Activated T-cell treated with anti-CD3 and anti-CD28 coated beads for 48 hours (primary cell): ENCODE results near the gene ENSA.
"Not testable (repeated sequence)": the region's sequence is repeated elsewhere in the genome, so short reads cannot be mapped to it uniquely, and the experiment has no call there.

Experiments
- DNase-seq: peaks from one replicate; pipeline ENCODE4 v3.0.0-alpha.2; 2020; ENCODE audit warnings: low read depth

Gene ENSA

GRCh38 chr1:150580966-150581365 lies 48.4 kb downstream of the ENSA start:
- not testable (repeated sequence) for DNase-seq

GRCh38 chr1:150579945-150580642 lies 49.3 kb downstream of the ENSA start:
- no peak for DNase-seq

- peak; percentile 87 for DNase-seq
These were observed 50.1 kb downstream of the ENSA start, which contains the start of gene MCL1 for GRCh38 chr1:150579110-150579944. TSS of gene MCL1 (minus strand) at chr1:150579610. CDS start at chr1:150579530, 80 bp downstream.

- peak; percentile 43 for DNase-seq
These were observed 50.9 kb downstream of the ENSA start for GRCh38 chr1:150578272-150579109.

GRCh38 chr1:150577557-150578271 lies 51.7 kb downstream of the ENSA start:
- DNase-seq: no peak

GRCh38 chr1:150576794-150577556 lies 52.4 kb downstream of the ENSA start:
- DNase-seq: no peak

GRCh38 chr1:150576367-150576711 lies 53.1 kb downstream of the ENSA start:
- no peak for DNase-seq

- DNase-seq: no peak
These were observed 53.7 kb downstream of the ENSA start for GRCh38 chr1:150575518-150576366.

GRCh38 chr1:150575072-150575489 lies 54.3 kb downstream of the ENSA start:
- no peak for DNase-seq

- DNase-seq: no peak
These were observed 54.9 kb downstream of the ENSA start for GRCh38 chr1:150574260-150575071.

- not testable (repeated sequence) for DNase-seq
These were observed 55.8 kb downstream of the ENSA start for GRCh38 chr1:150573648-150574071.

- no peak for DNase-seq
These were observed 56.3 kb downstream of the ENSA start for GRCh38 chr1:150572918-150573647.
